SH-SY5Y (cell line): ENCODE data around the gene C22orf15.

Source experiments
- GATA2 ChIP-seq: IDR thresholded peaks from 2 replicates; pipeline ENCODE4 v1.6.1; 2011; ENCODE audit warnings: mild to moderate bottlenecking, low read depth, low read length
- GATA3 ChIP-seq: IDR thresholded peaks from 2 replicates; pipeline ENCODE4 v1.6.1; 2011; ENCODE audit warnings: low read depth, mild to moderate bottlenecking, low read length, moderate library complexity

The C22orf15 gene

DNA sequence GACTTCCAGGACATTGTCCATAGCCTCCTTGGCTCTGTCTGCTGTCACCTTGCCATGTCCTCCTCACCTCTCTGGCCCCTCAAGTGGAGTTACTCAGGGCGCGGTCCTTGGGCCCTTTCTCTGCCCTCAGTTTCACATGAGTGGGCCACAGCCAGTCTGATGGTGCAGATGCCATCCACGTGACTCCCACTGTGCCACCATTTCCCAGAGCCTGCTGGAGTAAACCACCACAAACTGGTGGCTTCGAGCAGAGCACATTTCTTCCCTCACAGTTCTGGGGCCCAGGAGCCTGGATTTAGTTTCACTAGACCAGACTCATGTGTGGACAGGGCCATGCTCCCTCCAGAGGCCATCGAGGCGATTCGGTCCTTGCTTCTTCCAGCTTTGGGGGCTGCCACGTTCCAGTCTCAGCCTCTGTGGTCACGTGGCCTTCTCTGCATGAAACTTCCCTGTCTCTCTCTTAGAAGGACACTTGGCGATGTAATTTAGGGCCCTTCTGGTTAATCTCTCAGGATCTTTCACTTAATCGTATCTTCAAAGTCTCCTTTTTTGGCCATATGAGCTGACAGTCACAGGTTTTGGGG is 38.5 kb downstream of the C22orf15 start:
- TF ChIP-seq GATA3 (no peak), GATA2 (no peak)

GRCh38 chr22:23801886-23802377 is 39.1 kb downstream of the C22orf15 start:
- TF ChIP-seq GATA2, result no peak
- TF ChIP-seq GATA3, result no peak

DNA sequence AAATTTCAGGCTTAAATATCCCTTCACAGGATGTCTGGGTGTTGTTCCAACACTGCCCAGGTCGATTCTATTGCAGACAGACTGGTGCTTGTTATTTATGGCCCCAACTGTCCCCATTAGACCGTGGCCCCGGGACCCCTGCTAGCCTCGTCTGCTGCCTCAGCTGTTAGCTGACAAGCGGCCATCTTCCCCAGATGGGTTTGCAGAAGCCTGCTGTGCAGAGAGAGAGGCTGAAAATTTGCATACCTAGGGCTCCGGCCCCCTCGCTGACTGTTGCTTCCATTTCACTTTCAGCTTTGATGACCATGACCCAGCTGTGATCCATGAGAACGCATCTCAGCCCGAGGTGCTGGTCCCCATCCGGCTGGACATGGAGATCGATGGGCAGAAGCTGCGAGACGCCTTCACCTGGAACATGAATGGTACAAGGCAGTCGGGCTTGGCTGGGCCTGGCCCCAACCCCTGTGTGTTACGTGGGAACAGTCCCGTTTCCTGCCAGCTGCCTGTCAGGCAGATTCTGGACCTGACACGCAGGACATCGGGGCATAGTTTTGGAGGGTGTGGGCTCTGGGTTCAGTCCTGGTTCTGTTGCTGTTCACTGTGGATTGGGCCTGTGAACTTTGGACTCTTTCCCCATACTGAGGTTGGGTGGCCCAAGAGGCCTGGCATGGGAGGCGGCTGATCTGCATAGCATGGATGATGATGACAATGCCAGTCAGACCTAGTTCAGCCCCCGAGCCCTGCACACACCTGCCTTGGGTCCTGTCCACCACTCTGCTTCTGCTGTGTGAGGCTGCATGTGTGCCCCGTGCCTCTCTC is 40.4 kb downstream of the C22orf15 start:
- TF ChIP-seq GATA3 (no peak), GATA2 (no peak)

- TF ChIP-seq GATA3 (no peak), GATA2 (no peak)
Measured at GRCh38 chr22:23804781-23805291, 42.0 kb downstream of the C22orf15 start.

- TF ChIP-seq GATA3 (no peak), GATA2 (no peak)
Measured at GRCh38 chr22:23806837-23807236, 44.0 kb downstream of the C22orf15 start.

DNA sequence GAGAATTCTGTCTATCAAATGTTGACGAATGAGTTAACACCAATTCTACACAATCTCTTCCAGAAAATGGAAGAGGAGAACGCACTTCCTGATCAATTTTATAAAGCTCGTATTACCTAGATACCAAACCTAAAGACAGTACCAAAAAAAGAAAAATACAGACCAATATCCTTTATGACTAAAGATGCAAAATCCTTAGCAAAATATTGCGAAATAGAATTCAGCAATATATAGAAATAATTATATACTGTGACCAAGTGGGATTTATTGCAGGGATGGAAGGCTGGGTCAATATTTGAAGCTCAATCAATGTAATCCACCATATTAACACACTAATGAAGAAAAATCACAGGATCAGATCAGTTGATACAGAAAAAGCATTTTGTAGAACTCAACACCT is 49.6 kb downstream of the C22orf15 start:
- no peak for TF ChIP-seq GATA3
- no peak for TF ChIP-seq GATA2
